Activated CD8-positive, alpha-beta memory T cell treated with anti-CD3 and anti-CD28 coated beads, Interleukin-2, amount 10 ng/mL, durations not matched to agents 7 days and 5 days (primary cell): ENCODE measurements around the gene MDN1. TPM values are rescaled to one million over a fixed set of nuclear protein-coding genes. Genes with fewer than 3 reads are reported as not detected.

Experiments
- total RNA-seq, 2 experiments: library from RNA; stranded (reverse); gene quantifications; one replicate each; pipeline ENCODE4 v1.2.3, GENCODE V29; 2021

Gene MDN1
- total RNA-seq, 2 experiments from 2014 or later = 54.7 to 56.2 TPM

Other genes with a start within 250 kb of the MDN1 start
- gene LYRM2, start 181.0 kb downstream of the MDN1 start, total RNA-seq = 10 to 100 TPM; 28.9 to 30.1 TPM
- gene CASP8AP2, start 10.1 kb upstream of the MDN1 start, total RNA-seq = 10 to 100 TPM; 34.7 to 40.8 TPM
- gene GJA10, start 74.7 kb upstream of the MDN1 start, total RNA-seq = 1 to 10 TPM in 1 of 2 experiments, under 1 TPM in 1; 0.35 to 1.3 TPM